Stimulated activated CD4-positive, alpha-beta T cell treated with anti-CD3 and anti-CD28 coated beads, Interleukin-15, amount 100 ng/mL, for 1 hour (primary cell): Measurements from ENCODE around the gene MPPED1.

Source experiments
- DNase-seq, 2 donors: peaks; one replicate each; pipeline ENCODE4 v3.0.0-alpha.2; 2020; ENCODE audit warnings: low read depth in 1 of 2, low spot score in 1 of 2

The MPPED1 gene

GRCh38 chr22:43411869-43412807 lies at the start of gene MPPED1:
Gene MPPED1 (plus strand): TSS chr22:43412014. CDS start chr22:43424986, 12,972 bp downstream.
- no peak for DNase-seq

- no peak for DNase-seq
These were observed 48.3 kb upstream of the MPPED1 start for GRCh38 chr22:43363315-43364168.

- DNase-seq: no peak
These were observed 47.7 kb upstream of the MPPED1 start for GRCh38 chr22:43364169-43364435.

GRCh38 chr22:43365715-43366440 lies 45.9 kb upstream of the MPPED1 start:
- DNase-seq: no peak

GRCh38 chr22:43370036-43370435 lies 41.8 kb upstream of the MPPED1 start:
- no peak for DNase-seq

- no peak for DNase-seq
These were observed 35.8 kb upstream of the MPPED1 start for GRCh38 chr22:43375951-43376455.

- DNase-seq: no peak
These were observed 34.9 kb upstream of the MPPED1 start for GRCh38 chr22:43376765-43377547.

- DNase-seq: no peak
These were observed 34.3 kb upstream of the MPPED1 start for GRCh38 chr22:43377548-43377895.

- DNase-seq: no peak
These were observed 33.7 kb upstream of the MPPED1 start for GRCh38 chr22:43377896-43378704.

GRCh38 chr22:43381693-43382092 lies 30.1 kb upstream of the MPPED1 start:
- DNase-seq: no peak

GRCh38 chr22:43384863-43385262 lies 27.0 kb upstream of the MPPED1 start:
- no peak for DNase-seq

GRCh38 chr22:43385770-43386641 lies 25.8 kb upstream of the MPPED1 start:
- peak; percentile 44 to 60 for DNase-seq

- no peak for DNase-seq
These were observed 24.0 kb upstream of the MPPED1 start for GRCh38 chr22:43387815-43388214.

- DNase-seq: peak; percentile 48 to 58
These were observed 23.4 kb upstream of the MPPED1 start for GRCh38 chr22:43388420-43388851.

- DNase-seq: no peak
These were observed 22.5 kb upstream of the MPPED1 start for GRCh38 chr22:43389227-43389836.

GRCh38 chr22:43390166-43390565 lies 21.6 kb upstream of the MPPED1 start:
- DNase-seq: no peak

- DNase-seq: no peak
These were observed 20.9 kb upstream of the MPPED1 start for GRCh38 chr22:43390872-43391271.

GRCh38 chr22:43391306-43391705 lies 20.5 kb upstream of the MPPED1 start:
- no peak for DNase-seq
